Pancreas (tissue), 10 donors: ENCODE data around the gene MOB3B. TPM values are rescaled to one million over a fixed set of nuclear protein-coding genes. Genes with fewer than 3 reads are reported as not detected.

Experiments
- ATAC-seq, 4 donors: fragments of 200-7000 bp; cut with Tn5 transposase; one replicate each; pipeline versions ENCODE4 v1.8.0 to v1.9.1; 2020; ENCODE audit warnings: mild to moderate bottlenecking in 4 of 4, moderate library complexity in 4 of 4
- DNase-seq, 6 donors: peaks; one replicate each; pipeline ENCODE4 v3.0.0-alpha.2; 2020
- FAIRE-seq: peaks from 2 replicates; lab custom pipeline; 2012; peaks lifted over from hg19 to GRCh38; lab: Jason Lieb, UNC
- H3K27ac ChIP-seq, 4 donors: fragments of 200-600 bp; sonication (generic); 1 replicate in 3 of 4; 2 replicates in 1 of 4; pipeline versions ENCODE4 v1.5.0 to v1.8.0; 2020
- H3K27me3 ChIP-seq, 4 donors: fragments of 200-600 bp; one replicate each; pipeline ENCODE4 v1.8.0; 2021
- H3K36me3 ChIP-seq, 3 donors: fragments of 200-600 bp; sonication (generic) in 1 of 3; one replicate each; pipeline versions ENCODE4 v1.5.0 to v1.8.0; 2020 to 2021
- H3K4me1 ChIP-seq, 3 donors: fragments of 200-600 bp; one replicate each; pipeline ENCODE4 v1.8.0; 2021
- H3K4me3 ChIP-seq, 4 donors: fragments of 200-600 bp; sonication (generic) in 2 of 4; one replicate each; pipeline versions ENCODE4 v1.5.0 to v1.8.0; 2020 to 2021
- H3K9me3 ChIP-seq, 4 donors: fragments of 200-600 bp; one replicate each; pipeline ENCODE4 v1.8.0; 2021
- CTCF ChIP-seq, 4 donors: fragments of 200-600 bp; sonication (generic) in 3 of 4; IDR thresholded peaks; one replicate each; pipeline versions ENCODE4 v1.5.0 to v1.8.0; 2021; ENCODE audit warnings: antibody characterized with exemption in 4 of 4
- WGBS, 2 donors: extraction: QIAGEN DNeasy Blood & Tissue Kit; methylation state at CpG; one replicate each; pipeline ENCODE4 v1.1.7; 2013; 5-methylcytosine and 5-hydroxymethylcytosine counted together
- intact Hi-C, 3 donors: fragments of 100-400 bp; cut with DNase I; formaldehyde crosslinking; loops; one replicate each; pipeline versions ENCODE4 v1.11.1 to v1.14.2; 2022
- polyA plus RNA-seq, 2 donors: library from polyadenylated mRNA; stranded (reverse); fragments of 200-250 nt; gene quantifications; one replicate each; pipeline ENCODE4 v1.2.3, GENCODE V29; 2013
- total RNA-seq, 6 donors: library from RNA; stranded (reverse); fragmentation: NEBNext Ultra II Directional in 4 of 6; extraction: Animal tissue kit (Norgen Biotek cat#: 25700) in 4 of 6; gene quantifications; one replicate each; pipeline versions ENCODE4 v1.2.1 to v1.2.4, GENCODE V29; 2021 to 2023
- donor health status: healthy with polysubstance abuse.
- donor health status: DM: no; HTN: no; CAD: no; lungs with moderate emphysema.
- donor health status: DM: no; HTN: no; CAD: no.
- donor health status: control.
- donor health status: control.
- donor health status: Bipolar disorder and iron deficiency.
- donor health status: DM: yes; HTN: yes; CAD: no.
- donor health status: DM: no; HTN: no; CAD: no.
- donor health status: DM: no; HTN: no; CAD: no.
- donor health status: DM: yes; HTN: yes; CAD: no.

The MOB3B gene
- total and polyA plus RNA-seq, 8 donors: 1.4 to 10.5 (median 4.0) TPM

DNA sequence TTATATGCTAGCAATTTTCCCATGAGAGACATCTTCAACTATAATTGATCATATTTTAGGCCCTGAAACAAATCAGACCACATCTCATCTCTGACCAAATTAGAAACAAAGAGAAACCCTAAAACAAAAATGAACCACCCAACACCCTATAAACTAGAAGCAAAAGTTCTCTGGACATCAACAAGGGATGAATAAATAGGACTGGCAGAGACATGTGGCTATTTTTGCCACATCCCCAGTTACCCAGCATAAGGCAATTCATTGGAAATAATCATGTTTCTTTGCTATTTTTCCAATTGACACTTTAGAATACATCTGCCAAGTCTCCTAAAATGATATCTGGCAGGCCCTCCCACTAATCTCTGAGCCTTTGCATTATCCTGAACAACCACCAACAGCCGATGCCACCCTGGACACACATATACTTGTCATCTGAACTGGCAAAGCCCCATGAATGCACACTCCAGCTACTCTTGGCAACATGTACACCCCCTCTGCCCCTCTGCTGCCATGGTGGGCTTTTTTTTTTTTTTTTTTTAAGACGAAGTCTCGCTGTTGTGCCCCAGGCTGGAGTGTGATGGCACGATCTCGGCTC lies 179.1 kb downstream of the MOB3B start:
- DNase-seq (no peak), ATAC-seq (no peak), FAIRE-seq (no peak)
- 96 to 99% methylated on average over 5 of the region's 5 CpGs for WGBS, 2 donors
- no peak overlapping the region for H3K4me3 ChIP-seq
- no peak overlapping the region for H3K27ac ChIP-seq
- H3K9me3 ChIP-seq: no peaks in the 10 kb centered on the region
- no peaks in the 10 kb centered on the region for H3K27me3 ChIP-seq
- intact Hi-C loops: no loop called here
- no peak for TF ChIP-seq CTCF (IDR thresholded peaks at IDR 0.05)
- H3K4me1 ChIP-seq: peaks cover 0 to 4% (median 0%) of the 10 kb centered on the region in 3 donors
- no peaks in the 10 kb centered on the region for H3K36me3 ChIP-seq

GRCh38 chr9:27349698-27350080 lies 179.9 kb downstream of the MOB3B start:
- Histone ChIP-seq H3K9me3 (no peaks in the 10 kb centered on the region), H3K4me3 (no peak overlapping the region), H3K4me1 (peaks cover 0 to 4% (median 0%) of the 10 kb centered on the region in 3 donors), H3K27ac (no peak overlapping the region), H3K27me3 (no peaks in the 10 kb centered on the region), H3K36me3 (no peaks in the 10 kb centered on the region)
- FAIRE-seq (no peak), DNase-seq (no peak), ATAC-seq (no peak)
- WGBS, 2 donors: 85 to 88% methylated on average over 1 of the region's 1 CpG
- intact Hi-C loops: no loop called here
- no peak for TF ChIP-seq CTCF (IDR thresholded peaks at IDR 0.05)

GRCh38 chr9:27348785-27349697 lies 180.6 kb downstream of the MOB3B start:
- no peaks in the 10 kb centered on the region for H3K36me3 ChIP-seq
- TF ChIP-seq CTCF (IDR thresholded peaks at IDR 0.05): no peak
- H3K4me1 ChIP-seq: peaks cover 0 to 4% (median 0%) of the 10 kb centered on the region in 3 donors
- H3K27ac ChIP-seq: no peak overlapping the region
- ATAC-seq (no peak), DNase-seq (no peak), FAIRE-seq (no peak)
- intact Hi-C loops: no loop called here
- no peaks in the 10 kb centered on the region for H3K9me3 ChIP-seq
- no peaks in the 10 kb centered on the region for H3K27me3 ChIP-seq
- 38 to 42% methylated on average over 5 of the region's 5 CpGs for WGBS, 2 donors
- H3K4me3 ChIP-seq: no peak overlapping the region

GRCh38 chr9:27347889-27348288 lies 181.7 kb downstream of the MOB3B start:
- H3K27me3 ChIP-seq: no peaks in the 10 kb centered on the region
- no peaks in the 10 kb centered on the region for H3K9me3 ChIP-seq
- H3K4me3 ChIP-seq: no peak overlapping the region
- ATAC-seq (peak in 1 of 4 donors; percentile 21), FAIRE-seq (no peak), DNase-seq (no peak)
- 98 to 100% methylated on average over 1 of the region's 1 CpG for WGBS, 2 donors
- no peak for TF ChIP-seq CTCF (IDR thresholded peaks at IDR 0.05)
- peaks cover 0 to 4% (median 0%) of the 10 kb centered on the region in 3 donors for H3K4me1 ChIP-seq
- no peaks in the 10 kb centered on the region for H3K36me3 ChIP-seq
- intact Hi-C loops: no loop called here
- H3K27ac ChIP-seq: no peak overlapping the region
